LNCAP (cell line): ENCODE results near the gene MIER1.

Source experiments
- TF ChIP-seq, protein P1 (sequence below): fragments of 450-650 bp; IDR thresholded peaks from 2 replicates; pipeline ENCODE4 v1.5.1; 2017; ENCODE audit warnings: mild to moderate bottlenecking

The MIER1 gene

GRCh38 chr1:67005068-67005467 is 80.3 kb downstream of the MIER1 start:
- TF ChIP-seq, protein P1, sequence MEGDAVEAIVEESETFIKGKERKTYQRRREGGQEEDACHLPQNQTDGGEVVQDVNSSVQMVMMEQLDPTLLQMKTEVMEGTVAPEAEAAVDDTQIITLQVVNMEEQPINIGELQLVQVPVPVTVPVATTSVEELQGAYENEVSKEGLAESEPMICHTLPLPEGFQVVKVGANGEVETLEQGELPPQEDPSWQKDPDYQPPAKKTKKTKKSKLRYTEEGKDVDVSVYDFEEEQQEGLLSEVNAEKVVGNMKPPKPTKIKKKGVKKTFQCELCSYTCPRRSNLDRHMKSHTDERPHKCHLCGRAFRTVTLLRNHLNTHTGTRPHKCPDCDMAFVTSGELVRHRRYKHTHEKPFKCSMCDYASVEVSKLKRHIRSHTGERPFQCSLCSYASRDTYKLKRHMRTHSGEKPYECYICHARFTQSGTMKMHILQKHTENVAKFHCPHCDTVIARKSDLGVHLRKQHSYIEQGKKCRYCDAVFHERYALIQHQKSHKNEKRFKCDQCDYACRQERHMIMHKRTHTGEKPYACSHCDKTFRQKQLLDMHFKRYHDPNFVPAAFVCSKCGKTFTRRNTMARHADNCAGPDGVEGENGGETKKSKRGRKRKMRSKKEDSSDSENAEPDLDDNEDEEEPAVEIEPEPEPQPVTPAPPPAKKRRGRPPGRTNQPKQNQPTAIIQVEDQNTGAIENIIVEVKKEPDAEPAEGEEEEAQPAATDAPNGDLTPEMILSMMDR = no peak

GRCh38 chr1:67009792-67010191 is 85.0 kb downstream of the MIER1 start:
- TF ChIP-seq, protein P1 = no peak

DNA sequence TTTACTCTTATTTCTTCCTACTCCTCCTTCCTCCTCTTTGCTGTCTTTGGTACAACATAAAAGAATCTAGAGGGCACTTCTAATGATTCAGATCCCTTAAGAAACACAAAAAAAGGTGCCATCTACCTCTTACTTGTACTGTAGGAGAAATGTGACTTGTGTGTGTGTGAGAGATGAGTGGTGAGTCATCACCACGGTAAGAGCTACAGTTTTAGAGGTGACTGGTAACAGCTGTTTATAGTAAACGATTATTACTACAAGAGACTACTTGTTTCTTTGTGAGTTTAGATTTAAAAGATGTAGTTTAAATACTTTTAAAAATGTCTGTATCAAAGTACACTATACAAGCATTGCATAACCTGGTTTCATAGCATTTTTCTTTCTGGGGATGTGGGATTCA is 88.8 kb downstream of the MIER1 start:
- TF ChIP-seq, protein P1 = no peak

- TF ChIP-seq, protein P1 = no peak
Measured at GRCh38 chr1:67018574-67018973, 93.8 kb downstream of the MIER1 start.

DNA sequence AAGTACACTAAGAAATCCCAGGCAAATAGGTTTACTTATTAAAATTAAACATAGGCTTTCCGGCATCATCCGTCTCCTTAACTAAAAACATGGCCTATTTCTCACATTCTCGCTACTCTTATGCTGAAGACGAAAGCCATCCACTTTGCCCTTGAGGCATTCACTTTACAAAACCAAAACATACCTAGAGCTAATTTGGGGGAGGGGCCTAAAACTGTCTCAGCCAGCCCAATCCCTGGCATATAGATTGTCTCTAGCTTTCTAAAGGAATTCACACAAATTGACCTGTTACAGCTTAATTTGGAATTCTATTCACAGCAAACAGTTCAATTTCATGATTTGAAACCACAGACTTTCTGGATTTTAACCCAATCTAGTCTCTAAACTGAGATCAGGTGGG is 94.3 kb downstream of the MIER1 start:
- TF ChIP-seq, protein P1 = no peak

GRCh38 chr1:67019600-67020136 is 94.9 kb downstream of the MIER1 start:
- TF ChIP-seq, protein P1 = no peak

DNA sequence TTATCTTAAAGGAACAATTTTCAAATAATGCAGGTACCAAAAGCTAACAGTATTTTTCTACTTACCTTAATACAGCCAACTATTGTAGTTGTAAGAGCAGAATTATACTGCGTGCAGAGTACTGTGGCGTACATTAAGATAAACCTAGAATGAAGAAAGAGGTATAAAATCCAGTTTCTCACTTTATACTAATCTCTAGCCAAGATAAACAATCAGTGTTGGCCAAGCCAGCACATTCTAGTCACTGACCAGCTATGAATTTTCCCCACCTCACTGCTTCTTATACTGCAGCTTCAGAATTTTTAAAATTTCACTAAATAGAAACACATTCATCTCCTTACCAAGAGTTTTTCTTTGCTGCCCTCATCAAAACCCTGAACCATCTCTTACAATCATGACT is 95.5 kb downstream of the MIER1 start:
- TF ChIP-seq, protein P1 = no peak

GRCh38 chr1:67020765-67021164 is 96.0 kb downstream of the MIER1 start:
- TF ChIP-seq, protein P1 = no peak
